ENCODE data around the gene TMPRSS7.

Gene TMPRSS7

GRCh38 chr3:111998636-111999483, 35.7 kb upstream of the TMPRSS7 start, which contains the start of gene TAGLN3:
TSS of gene TAGLN3 (plus strand) at chr3:111998922. CDS start at chr3:111999423, 501 bp downstream.
- ATAC-seq = peak; percentile 94
- no peak for TF ChIP-seq CREB5 (CRISPR knock-in tag; IDR thresholded peaks at IDR 0.05; ENCODE audit: low read depth)
- TF ChIP-seq TSHZ2 (CRISPR knock-in tag; IDR thresholded peaks at IDR 0.05) = no peak
- TF ChIP-seq BACH2 (CRISPR knock-in tag; IDR thresholded peaks at IDR 0.05; ENCODE audit: borderline replicate concordance) = no peak
- TF ChIP-seq ARNTL (CRISPR knock-in tag; IDR thresholded peaks at IDR 0.05; ENCODE audit: borderline replicate concordance, low read depth) = no peak
- TF ChIP-seq ZFP30 (CRISPR knock-in tag; IDR thresholded peaks at IDR 0.05) = no peak
- no peak for TF ChIP-seq PPARA (CRISPR knock-in tag; IDR thresholded peaks at IDR 0.05; ENCODE audit: borderline replicate concordance)

- peak; percentile 68 for ATAC-seq
- TF ChIP-seq TOX (CRISPR knock-in tag; IDR thresholded peaks at IDR 0.05; ENCODE audit: borderline replicate concordance) = no peak
- no peak for TF ChIP-seq ESRRG (CRISPR knock-in tag; IDR thresholded peaks at IDR 0.05)
- TF ChIP-seq ISL1 (CRISPR knock-in tag; IDR thresholded peaks at IDR 0.05) = no peak
- no peak for TF ChIP-seq ZC3H10 (CRISPR knock-in tag; IDR thresholded peaks at IDR 0.05)
- no peak for TF ChIP-seq CSDC2 (CRISPR knock-in tag; IDR thresholded peaks at IDR 0.05)
- no peak for TF ChIP-seq ZFP30 (CRISPR knock-in tag; IDR thresholded peaks at IDR 0.05)
These were observed 34.8 kb upstream of the TMPRSS7 start for GRCh38 chr3:111999484-112000324.

GRCh38 chr3:112000367-112000771, 34.2 kb upstream of the TMPRSS7 start:
- ATAC-seq = no peak
- TF ChIP-seq ESRRG (CRISPR knock-in tag; IDR thresholded peaks at IDR 0.05) (no peak), ARNTL (CRISPR knock-in tag; IDR thresholded peaks at IDR 0.05; ENCODE audit: borderline replicate concordance, low read depth) (no peak)

- ATAC-seq = no peak
- TF ChIP-seq SNAI2 (CRISPR knock-in tag; IDR thresholded peaks at IDR 0.05) (no peak), ZNF8 (CRISPR knock-in tag; IDR thresholded peaks at IDR 0.05) (no peak), PPARA (CRISPR knock-in tag; IDR thresholded peaks at IDR 0.05; ENCODE audit: borderline replicate concordance) (no peak), PATZ1 (CRISPR knock-in tag; IDR thresholded peaks at IDR 0.05; ENCODE audit: borderline replicate concordance) (no peak)
These were observed 33.6 kb upstream of the TMPRSS7 start for GRCh38 chr3:112000966-112001365.

- ATAC-seq = no peak
- TF ChIP-seq CSDC2 (CRISPR knock-in tag; IDR thresholded peaks at IDR 0.05) = no peak
- no peak for TF ChIP-seq PPARA (CRISPR knock-in tag; IDR thresholded peaks at IDR 0.05; ENCODE audit: borderline replicate concordance)
- TF ChIP-seq ISL1 (CRISPR knock-in tag; IDR thresholded peaks at IDR 0.05) = no peak
- TF ChIP-seq CREB5 (CRISPR knock-in tag; IDR thresholded peaks at IDR 0.05; ENCODE audit: low read depth) = no peak
- TF ChIP-seq ZNF565 (CRISPR knock-in tag; conservative IDR thresholded peaks at IDR 0.05; ENCODE audit: low read depth) = no peak
- TF ChIP-seq GLIS3 (CRISPR knock-in tag; IDR thresholded peaks at IDR 0.05) = no peak
- TF ChIP-seq ZFP3 (CRISPR knock-in tag; IDR thresholded peaks at IDR 0.05) = no peak
- no peak for TF ChIP-seq TSHZ2 (CRISPR knock-in tag; IDR thresholded peaks at IDR 0.05)
- no peak for TF ChIP-seq POU6F1 (CRISPR knock-in tag; IDR thresholded peaks at IDR 0.05; ENCODE audit: borderline replicate concordance, low read depth)
- TF ChIP-seq ZNF70 (CRISPR knock-in tag; IDR thresholded peaks at IDR 0.05) = no peak
- no peak for TF ChIP-seq ZC3H10 (CRISPR knock-in tag; IDR thresholded peaks at IDR 0.05)
- no peak for TF ChIP-seq OSR1 (CRISPR knock-in tag; IDR thresholded peaks at IDR 0.05)
These were observed 33.0 kb upstream of the TMPRSS7 start for GRCh38 chr3:112001526-112001925.
